GM21529 (cell line): ENCODE data around the gene FBXW5.

Experiments used
- ATAC-seq: cut with Tn5 transposase; IDR thresholded peaks from one replicate; pipeline ENCODE4 v1.9.1; 2021; ENCODE audit not compliant: unreplicated experiment

FBXW5 gene

GRCh38 chr9:136962163-136962562 lies 17.6 kb upstream of the FBXW5 start:
- ATAC-seq, result no peak

DNA sequence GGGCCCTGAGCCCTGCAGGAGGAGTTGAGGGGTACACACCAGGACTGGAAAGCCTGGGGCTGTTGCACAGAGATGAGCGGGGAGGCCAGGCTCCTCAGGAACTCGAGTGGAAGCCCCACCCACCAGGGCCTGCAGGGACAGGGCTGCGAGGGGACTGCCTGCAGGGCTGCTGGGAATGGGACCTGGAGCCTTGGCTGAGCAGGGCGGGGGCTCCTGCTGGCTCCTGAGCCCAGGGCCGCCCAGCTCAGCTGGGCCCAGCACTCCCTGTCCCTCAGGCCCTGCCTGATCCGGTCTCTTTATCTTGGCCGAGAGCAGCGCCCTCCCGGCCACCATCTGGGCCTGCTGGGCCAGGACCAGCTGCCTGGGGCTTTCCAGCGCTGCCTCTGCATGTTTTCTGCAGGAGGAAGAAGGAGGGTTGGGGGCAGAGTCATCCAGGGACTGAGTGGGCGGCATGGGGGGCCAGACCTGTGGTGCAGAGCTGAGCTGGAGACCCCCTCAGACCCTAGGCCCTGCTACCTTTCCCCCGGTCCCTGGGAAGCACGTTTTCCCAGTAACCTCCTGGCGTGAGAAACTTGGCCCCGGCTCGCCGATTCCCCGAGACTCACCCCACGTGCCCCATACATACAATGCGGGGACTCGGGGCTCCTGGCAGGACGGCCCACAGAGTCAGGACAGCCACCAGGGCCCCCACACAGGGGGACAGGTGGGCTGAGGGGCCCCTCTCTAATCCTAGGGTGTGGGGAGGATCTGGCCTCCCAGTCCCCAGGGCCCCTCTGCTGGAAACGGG lies 16.9 kb upstream of the FBXW5 start:
- no peak for ATAC-seq

GRCh38 chr9:136960938-136961275 lies 16.4 kb upstream of the FBXW5 start:
- ATAC-seq, result no peak

GRCh38 chr9:136960212-136960937 lies 15.8 kb upstream of the FBXW5 start:
- ATAC-seq, result no peak

DNA sequence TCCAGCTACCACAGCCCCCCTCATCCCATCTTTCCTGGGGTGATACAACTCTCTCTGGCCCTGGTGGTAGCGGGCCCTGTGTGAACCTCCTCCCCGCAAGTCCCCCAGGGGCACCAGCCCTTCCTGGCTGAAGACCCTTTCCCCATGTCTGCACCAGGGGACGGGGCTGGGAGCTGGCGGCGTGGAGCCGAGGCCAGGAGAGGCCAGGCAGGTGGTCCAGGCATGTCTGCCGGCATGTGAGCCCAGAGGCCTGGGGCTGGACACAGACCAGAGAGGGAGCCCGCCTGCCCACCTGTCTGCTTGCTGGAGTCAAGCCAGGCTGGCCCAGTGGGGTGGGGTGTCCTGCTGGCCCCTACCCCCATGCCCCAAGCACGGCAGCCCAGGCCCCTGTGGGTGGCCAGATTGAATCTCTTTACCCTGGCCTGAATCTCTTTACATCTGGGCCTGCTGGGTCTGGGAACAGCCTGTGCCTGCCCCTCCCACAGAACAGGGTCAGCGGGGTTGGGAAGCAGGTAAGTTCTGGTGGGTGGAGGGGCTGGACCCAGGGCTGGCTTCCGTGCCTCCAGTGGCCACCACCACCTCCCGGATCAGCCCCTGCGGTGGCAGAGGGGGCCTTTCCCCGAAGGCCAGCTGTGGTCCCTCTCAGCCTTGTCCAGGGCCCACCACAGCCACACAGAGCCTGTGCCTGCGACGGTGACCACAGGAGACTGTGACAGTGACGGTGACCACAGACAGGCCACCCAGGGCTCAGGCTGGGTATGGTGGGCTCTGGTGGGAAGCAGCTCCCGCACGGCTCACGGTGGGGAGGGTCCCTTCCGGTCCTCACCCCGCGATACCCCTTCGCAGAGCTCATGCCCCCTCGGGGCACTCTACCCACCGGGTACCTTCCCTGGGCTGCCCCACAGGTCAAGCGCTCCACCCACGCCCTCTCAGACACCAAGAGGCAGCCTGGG lies 14.6 kb upstream of the FBXW5 start:
- ATAC-seq, result no peak

DNA sequence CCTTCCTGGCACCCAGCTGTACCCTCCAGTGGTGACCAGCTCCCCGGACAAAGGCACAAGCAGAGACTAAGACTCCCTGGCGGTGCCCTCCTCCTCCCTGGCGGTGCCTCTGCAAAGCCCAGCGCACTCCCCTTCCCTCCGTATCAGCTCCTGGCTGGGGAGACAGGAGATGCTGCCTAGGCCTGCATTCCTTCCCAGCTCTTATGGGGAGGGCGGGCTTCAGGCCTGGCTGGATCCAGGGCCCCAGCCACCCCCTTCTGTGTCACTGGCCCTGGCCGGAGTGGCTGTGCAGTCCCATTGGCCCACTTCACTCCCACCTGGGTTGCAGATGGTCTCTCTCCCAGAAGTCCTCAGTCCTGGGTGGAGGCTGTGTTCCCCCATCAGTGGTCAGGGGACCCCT lies 13.9 kb upstream of the FBXW5 start:
- no peak for ATAC-seq

- no peak for ATAC-seq
Observed at GRCh38 chr9:136957901-136958300, 13.4 kb upstream of the FBXW5 start.

GRCh38 chr9:136957461-136957860 lies 12.9 kb upstream of the FBXW5 start:
- no peak for ATAC-seq

DNA sequence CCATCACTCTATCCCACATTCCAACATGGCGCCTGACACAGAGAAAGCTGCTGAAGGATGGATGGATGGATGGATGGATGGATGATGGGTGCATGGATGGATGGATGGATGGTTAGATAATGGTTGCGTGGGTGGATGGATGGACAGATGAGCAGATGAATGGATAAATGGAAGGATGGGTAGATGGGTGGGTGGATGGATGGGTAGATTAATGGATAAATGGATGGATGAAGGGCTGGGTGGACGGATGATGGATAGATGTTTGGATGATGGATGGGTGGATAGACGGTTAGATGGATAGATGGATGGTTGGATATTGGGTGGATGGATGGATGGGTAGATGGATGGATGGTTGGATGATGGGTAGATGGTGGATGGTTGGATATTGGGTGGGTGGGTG lies 12.1 kb upstream of the FBXW5 start:
- no peak for ATAC-seq

DNA sequence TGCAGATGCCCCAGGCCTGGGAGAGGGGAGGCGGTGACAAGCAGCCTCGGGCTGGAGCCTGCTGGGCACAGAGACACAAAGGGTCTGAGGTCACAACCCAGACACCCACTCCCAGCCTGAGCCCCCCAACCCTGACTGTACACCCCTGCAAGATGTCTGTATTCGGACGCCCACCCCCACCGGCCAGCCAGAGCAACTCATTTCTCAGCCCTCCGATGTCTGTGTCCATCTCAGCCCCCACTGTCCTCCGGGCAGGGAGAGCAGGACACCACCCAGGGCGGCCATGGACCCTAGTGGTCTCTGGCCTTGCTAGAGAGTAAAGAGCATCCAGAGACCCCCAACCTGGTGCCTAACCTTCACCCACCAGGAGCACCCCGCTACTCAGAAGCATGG lies 11.4 kb upstream of the FBXW5 start:
- ATAC-seq, result no peak

GRCh38 chr9:136955202-136955942 lies 10.8 kb upstream of the FBXW5 start:
- no peak for ATAC-seq

DNA sequence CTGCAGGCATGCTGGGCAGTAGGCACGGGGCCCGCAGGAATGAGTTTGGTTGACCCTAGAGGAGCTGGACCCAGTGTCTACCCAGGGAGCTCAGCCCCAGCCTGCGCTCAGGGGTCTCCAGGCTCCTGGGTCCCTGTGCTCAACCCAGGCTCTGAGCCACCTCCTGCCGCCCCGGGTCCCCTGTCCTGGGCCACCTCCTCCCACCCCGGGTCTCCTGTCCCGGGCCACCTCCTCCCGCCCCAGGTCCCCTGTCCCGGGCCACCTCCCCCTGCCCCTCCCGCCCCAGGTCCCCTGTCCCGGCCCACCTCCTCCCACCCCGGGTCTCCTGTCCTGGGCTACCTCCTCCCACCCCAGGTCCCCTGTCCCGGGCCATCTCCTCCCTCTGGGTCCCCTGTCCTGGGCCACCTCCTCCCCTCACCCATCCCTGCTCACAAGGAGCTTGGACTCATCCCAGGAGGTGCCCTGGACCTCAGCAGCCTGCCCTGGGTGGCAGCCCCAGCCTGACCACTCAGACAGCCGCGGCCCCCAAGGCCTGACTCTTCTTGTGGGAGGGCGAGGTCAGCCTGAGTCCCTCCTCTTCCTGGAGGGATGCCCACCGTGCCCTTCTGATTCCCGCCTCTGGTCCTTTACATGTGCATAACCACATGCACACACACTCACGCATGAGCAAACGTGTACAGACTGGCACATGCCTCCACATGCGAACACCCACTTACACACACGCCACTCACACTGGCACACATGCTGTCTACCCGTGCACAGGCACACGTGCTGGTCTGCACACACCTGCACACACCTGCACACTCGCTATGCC lies 9.9 kb upstream of the FBXW5 start:
- no peak for ATAC-seq

- no peak for ATAC-seq
Observed at GRCh38 chr9:136953771-136954269, 9.3 kb upstream of the FBXW5 start.

- no peak for ATAC-seq
Observed at GRCh38 chr9:136952876-136953770, 8.6 kb upstream of the FBXW5 start.

- ATAC-seq, result no peak
Observed at GRCh38 chr9:136952321-136952850, 7.8 kb upstream of the FBXW5 start.

GRCh38 chr9:136951541-136952320 lies 7.2 kb upstream of the FBXW5 start, which contains the start of gene LCN12:
Gene LCN12, plus strand, starts transcription at chr9:136952273. Its CDS starts 55 bp downstream, at chr9:136952328.
- ATAC-seq, result no peak

- no peak for ATAC-seq
Observed at GRCh38 chr9:136950656-136951276, 6.2 kb upstream of the FBXW5 start.
